Mesenteric fat pad (tissue), 1 donor: ENCODE measurements around the gene PLEKHM2. TPM values are rescaled to one million over a fixed set of nuclear protein-coding genes. Genes with fewer than 3 reads are reported as not detected.
"Not testable (repeated sequence)": the region's sequence is repeated elsewhere in the genome, so short reads cannot be mapped to it uniquely, and the experiment has no call there.

Experiments used
- DNase-seq: peaks from one replicate; pipeline ENCODE4 v3.0.0-alpha.2; 2020; ENCODE audit warnings: low spot score
- long read RNA-seq: library from polyadenylated mRNA; unstranded; transcript quantifications from one replicate; pipeline ENCODE4 v2.0.0, GENCODE V29; 2020
- total RNA-seq: library from RNA; stranded (reverse); fragmentation: NEBNext Ultra II Directional; extraction: Animal tissue kit (Norgen Biotek cat#: 25700); gene quantifications from one replicate; pipeline ENCODE4 v1.2.1, GENCODE V29; 2021
- donor health status: DM: yes; HTN: yes; CAD: no.

PLEKHM2 gene, protein sequence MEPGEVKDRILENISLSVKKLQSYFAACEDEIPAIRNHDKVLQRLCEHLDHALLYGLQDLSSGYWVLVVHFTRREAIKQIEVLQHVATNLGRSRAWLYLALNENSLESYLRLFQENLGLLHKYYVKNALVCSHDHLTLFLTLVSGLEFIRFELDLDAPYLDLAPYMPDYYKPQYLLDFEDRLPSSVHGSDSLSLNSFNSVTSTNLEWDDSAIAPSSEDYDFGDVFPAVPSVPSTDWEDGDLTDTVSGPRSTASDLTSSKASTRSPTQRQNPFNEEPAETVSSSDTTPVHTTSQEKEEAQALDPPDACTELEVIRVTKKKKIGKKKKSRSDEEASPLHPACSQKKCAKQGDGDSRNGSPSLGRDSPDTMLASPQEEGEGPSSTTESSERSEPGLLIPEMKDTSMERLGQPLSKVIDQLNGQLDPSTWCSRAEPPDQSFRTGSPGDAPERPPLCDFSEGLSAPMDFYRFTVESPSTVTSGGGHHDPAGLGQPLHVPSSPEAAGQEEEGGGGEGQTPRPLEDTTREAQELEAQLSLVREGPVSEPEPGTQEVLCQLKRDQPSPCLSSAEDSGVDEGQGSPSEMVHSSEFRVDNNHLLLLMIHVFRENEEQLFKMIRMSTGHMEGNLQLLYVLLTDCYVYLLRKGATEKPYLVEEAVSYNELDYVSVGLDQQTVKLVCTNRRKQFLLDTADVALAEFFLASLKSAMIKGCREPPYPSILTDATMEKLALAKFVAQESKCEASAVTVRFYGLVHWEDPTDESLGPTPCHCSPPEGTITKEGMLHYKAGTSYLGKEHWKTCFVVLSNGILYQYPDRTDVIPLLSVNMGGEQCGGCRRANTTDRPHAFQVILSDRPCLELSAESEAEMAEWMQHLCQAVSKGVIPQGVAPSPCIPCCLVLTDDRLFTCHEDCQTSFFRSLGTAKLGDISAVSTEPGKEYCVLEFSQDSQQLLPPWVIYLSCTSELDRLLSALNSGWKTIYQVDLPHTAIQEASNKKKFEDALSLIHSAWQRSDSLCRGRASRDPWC
- total RNA-seq, result 94.6 TPM
- long read RNA-seq, partial matches to known transcripts, result 94 of 117 reads
- long read RNA-seq, other reads (novel, unspliced or antisense), result 23 of 117 reads

GRCh38 chr1:15684042-15684461, at the start of gene PLEKHM2:
TSS of gene PLEKHM2 (plus strand) at chr1:15684320. CDS start at chr1:15684559, 239 bp downstream.
- DNase-seq, result no peak

GRCh38 chr1:15636436-15636835, 47.7 kb upstream of the PLEKHM2 start:
- no peak for DNase-seq

DNA sequence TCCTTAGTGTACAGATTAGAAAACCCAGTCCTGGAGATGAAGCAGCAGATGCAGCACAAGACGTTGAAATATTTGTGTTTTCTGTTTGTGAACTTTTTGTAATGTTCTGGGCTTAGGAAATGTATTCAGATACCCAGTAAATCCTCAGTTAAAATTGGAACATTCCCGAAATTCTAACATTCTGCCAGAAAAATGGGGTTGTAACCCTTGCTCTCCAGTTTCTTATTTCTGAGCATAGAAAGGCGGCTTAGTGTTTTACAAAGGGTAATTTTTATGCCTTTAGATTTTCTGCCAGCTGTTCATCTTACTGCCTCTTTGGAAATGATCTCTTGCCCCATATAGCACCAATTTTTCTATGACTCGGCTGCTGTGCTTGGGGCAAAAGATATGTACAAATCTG, 46.3 kb upstream of the PLEKHM2 start:
- DNase-seq, result no peak

DNA sequence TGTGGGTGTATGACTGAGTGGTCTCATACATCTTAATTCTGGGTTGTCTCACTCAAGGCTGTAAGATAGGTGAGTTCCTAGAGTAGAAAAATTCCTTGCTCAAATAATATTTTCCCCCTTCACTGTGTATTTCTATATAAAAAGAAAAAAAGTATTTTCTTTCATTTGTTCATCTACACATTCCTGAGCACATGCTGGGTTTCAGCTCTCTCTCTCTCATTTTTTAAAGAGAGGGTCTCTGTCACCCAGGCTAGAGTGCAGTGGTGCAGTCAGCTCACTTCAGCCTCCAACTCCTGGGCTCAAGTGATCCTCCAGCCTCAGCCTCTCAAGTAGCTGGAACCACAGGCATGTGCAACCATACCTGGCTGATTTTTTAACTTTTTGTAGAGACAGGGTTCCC, 44.9 kb upstream of the PLEKHM2 start:
- DNase-seq, result no peak

DNA sequence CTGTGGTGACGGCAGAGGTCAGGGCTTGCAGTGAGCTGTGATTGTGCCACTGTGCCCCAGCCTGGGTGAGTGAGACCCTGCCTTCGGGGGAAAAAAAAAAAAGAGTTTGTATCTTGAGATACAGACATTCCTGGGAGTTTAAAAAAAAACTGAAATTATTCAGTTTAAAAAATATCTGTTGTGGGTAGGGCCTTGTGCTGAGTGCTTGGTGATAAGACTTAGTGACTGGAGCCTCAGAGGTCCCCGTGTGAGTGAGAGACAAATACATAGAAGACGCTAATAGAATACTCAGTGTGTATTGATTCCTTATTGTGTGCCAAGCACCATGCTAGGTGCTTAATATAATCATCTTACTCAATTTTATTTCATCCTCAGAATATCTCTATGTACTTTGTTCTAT, 44.2 kb upstream of the PLEKHM2 start:
- no peak for DNase-seq

- no peak for DNase-seq
Measured at GRCh38 chr1:15640667-15641066, 43.5 kb upstream of the PLEKHM2 start.

DNA sequence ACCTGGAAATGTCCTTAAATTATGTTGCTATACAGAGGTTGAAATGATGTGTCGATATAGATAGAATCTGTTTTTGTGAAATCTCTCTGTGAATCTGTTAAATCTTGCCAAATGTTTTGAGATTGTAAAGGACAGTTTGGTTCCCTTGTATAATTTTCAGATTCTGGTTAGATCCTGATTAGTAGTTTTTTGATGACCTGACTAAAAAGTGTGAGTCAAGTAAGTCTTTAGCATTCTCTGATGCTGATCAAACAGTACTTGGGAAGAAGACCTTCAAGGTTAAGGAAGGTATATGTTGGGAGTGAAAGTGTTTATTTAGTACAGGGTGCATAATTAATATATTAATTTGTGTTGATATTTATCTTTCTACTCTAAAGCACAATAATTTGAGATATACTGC, 34.2 kb upstream of the PLEKHM2 start:
- DNase-seq, result no peak

DNA sequence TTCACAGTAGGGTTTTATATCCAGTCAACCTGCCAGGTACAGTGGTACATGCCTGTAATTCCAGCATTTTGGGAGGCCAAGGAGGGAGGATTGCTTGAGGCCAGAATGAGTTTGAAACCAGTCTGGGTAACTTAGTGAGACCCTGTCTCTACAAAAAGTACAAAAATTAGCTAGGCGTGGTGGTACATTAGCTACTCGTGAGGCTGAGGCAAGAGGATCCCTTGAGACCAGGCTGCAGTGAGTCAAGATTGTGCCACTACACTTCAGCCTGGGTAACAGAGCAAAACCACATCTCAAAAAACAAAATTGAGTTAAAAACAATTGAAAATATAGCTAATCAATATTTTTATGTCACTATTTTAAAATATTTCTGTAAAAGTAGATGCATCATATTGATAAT, 33.7 kb upstream of the PLEKHM2 start:
- DNase-seq, result no peak

- DNase-seq, result not testable (repeated sequence)
Measured at GRCh38 chr1:15652130-15652529, 32.0 kb upstream of the PLEKHM2 start.

GRCh38 chr1:15654091-15654690, 29.9 kb upstream of the PLEKHM2 start:
- DNase-seq, result no peak

DNA sequence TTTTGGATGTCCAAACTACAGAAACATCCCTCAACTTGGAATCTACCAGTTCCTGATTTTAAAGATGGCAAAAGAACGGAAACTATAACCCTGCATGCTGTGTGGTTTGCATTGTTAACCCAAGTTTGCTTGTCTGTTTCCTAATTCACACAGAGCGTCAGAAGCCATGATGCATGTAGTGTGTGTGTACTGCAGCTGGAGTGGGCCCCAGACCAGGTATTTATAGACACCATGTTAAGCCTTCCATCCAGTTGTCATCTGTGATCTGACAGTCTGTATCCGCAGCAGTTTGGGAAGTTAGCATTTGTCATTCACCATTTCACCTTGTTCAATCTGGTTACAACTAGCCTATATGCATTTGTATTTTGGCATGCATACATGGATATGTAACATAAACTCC, 27.7 kb upstream of the PLEKHM2 start:
- DNase-seq, result no peak

DNA sequence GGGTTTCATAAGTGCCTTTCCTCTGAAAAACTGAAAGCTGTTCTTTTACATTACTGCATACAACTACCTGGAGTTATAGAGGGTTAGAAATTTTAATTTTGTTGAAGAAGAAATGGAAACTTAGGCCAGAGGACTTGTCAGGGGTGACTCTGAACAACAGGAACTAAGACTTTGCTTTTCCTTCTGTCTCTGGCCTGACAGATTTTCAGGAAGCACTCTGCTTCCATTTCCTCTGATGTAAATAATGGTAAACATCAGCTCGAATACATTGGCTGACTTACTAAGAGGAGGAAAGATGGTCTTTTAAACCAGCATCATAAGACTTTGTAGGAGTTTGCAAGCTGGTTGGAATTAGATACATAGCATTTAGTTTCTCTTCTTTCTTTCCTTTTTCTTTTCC, 27.1 kb upstream of the PLEKHM2 start:
- no peak for DNase-seq

- no peak for DNase-seq
Measured at GRCh38 chr1:15660151-15660550, 24.0 kb upstream of the PLEKHM2 start.

DNA sequence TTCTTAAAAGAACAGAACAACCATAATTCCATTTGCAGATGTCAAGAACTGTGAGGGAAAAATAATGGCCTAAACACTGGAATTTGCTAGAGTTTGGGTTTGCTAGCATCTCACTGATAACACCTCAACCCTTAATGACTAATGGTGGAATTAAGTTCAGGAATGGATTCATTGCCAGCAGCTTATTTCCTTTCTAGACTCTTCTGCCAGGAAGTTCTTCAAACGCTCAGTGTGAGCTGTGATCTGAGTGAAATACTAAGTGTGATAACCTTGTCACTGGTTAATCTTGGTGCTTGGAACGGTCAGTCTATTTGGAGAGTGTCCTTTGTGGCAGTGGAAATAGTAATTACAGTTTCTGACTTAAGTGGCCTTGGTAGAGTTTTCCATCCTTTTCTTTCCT, 21.6 kb upstream of the PLEKHM2 start:
- DNase-seq, result no peak

DNA sequence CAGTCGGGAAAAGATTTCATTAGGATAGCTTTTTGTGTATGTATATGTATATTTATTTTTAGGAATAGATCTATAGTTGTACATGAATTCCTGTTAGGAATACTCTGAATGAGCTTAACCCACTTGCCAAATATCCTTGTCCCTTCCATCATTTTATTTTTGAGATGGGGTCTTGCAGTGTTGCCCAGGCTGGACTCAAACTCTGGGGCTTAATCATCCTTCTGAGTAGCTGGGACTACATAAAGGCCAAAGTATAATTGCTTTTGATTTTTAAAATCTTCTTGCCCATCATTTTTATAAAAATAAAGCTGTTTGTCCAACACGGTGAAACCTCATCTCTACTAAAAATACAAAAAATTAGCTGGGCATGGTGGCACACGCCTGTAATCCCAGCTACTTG, 20.2 kb upstream of the PLEKHM2 start:
- no peak for DNase-seq

GRCh38 chr1:15667362-15667761, 16.8 kb upstream of the PLEKHM2 start:
- DNase-seq, result no peak

DNA sequence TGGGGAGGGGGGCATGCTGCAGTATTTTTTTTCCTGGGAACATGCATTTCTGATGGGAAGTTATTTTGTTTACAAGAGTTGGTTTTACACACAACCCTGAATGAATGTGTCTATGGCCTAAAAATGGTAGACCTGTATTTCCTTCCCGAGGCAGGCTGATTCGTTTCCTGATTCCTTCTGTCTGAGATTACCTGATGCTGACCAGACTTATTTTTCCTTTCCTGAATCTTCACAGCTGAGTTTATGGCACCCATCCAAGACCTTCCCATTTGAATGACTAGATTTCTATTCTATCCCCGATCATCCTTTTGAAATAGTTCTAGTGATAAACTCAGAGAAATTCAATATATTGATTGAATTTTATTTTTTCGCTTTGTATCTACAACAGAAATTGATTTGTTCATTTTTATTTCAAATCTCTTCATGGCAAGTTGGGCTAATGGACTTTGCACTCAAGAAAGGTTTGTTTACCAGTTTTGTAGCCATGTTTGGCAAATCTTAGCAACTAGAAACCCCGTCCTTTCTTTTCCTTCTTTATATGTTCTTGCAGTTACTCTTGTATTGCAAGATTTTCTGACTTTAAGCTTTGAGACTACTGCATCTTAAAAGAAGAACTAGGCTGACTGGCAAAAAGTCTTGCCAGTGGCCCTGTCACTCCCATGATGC, 15.9 kb upstream of the PLEKHM2 start:
- DNase-seq, result no peak

- no peak for DNase-seq
Measured at GRCh38 chr1:15669074-15669473, 15.0 kb upstream of the PLEKHM2 start.

- no peak for DNase-seq
Measured at GRCh38 chr1:15669864-15670263, 14.3 kb upstream of the PLEKHM2 start.

DNA sequence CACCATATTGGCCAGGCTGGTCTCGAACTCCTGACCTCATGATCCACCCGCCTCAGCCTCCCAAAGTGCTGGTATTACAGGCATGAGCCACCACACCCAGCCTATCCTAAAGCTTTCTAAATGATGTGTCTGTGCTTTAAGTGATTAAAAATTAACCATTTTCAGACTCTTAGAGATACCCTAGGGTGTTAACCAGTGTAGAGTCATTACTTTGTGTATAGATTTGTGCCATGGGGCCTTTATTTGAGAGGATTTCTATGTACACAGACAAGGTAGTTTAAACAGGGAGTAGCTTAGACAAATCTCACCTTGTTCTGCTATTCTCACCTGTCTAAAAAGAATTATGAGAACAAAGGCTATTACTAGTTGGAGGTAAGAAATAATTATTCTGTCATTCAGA, 12.7 kb upstream of the PLEKHM2 start:
- no peak for DNase-seq
